CD4-positive, alpha-beta memory T cell (primary cell): ENCODE measurements around the gene SIM1. TPM values are rescaled to one million over a fixed set of nuclear protein-coding genes. Genes with fewer than 3 reads are reported as not detected.

Experiments used
- CTCF ChIA-PET: fragments of 350-600 bp; sonication (Branson Sonifier 250); formaldehyde crosslinking; loops from one replicate; lab custom pipeline; 2021; ENCODE audit warnings: inconsistent platforms; ENCODE audit not compliant: partially characterized antibody; lab: Charles Lee
- POLR2A ChIA-PET: fragments of 350-600 bp; sonication (Branson Sonifier 250); formaldehyde crosslinking; loops from one replicate; lab custom pipeline; 2021; ENCODE audit not compliant: partially characterized antibody; lab: Charles Lee
- DNase-seq, 5 donors: peaks; one replicate each; pipeline versions ENCODE4 v3.0.0 to v3.0.0-alpha.2; 2020 to 2022; ENCODE audit warnings: mixed read lengths in 1 of 5
- H3K27ac ChIP-seq: one replicate; pipeline ENCODE4 v1.7.0; 2013; ENCODE audit warnings: low read depth, low read length
- H3K27me3 ChIP-seq: 2 replicates; pipeline ENCODE4 v1.7.0; 2013; ENCODE audit warnings: mild to moderate bottlenecking, low read length, moderate library complexity; ENCODE audit not compliant: insufficient read depth
- H3K36me3 ChIP-seq: 2 replicates; pipeline ENCODE4 v1.7.0; 2013; ENCODE audit warnings: mild to moderate bottlenecking, low read length, moderate library complexity; ENCODE audit not compliant: insufficient read depth
- H3K4me1 ChIP-seq: 2 replicates; pipeline ENCODE4 v1.7.0; 2013; ENCODE audit warnings: mild to moderate bottlenecking, low read length, moderate library complexity; ENCODE audit not compliant: insufficient read depth
- H3K4me3 ChIP-seq, 2 donors: one replicate each; pipeline ENCODE4 v1.7.0; 2013; ENCODE audit warnings: low read length in 2 of 2, mild to moderate bottlenecking in 1 of 2
- H3K9me3 ChIP-seq, 2 donors: one replicate each; pipeline ENCODE4 v1.7.0; 2013; ENCODE audit warnings: low read length in 2 of 2, control low read depth in 1 of 2; ENCODE audit not compliant: control insufficient read depth in 1 of 2
- H3K27ac Mint-ChIP-seq, 7 donors: one replicate each; pipeline ENCODE4 v1.8.0; 2020 to 2021; ENCODE audit warnings: mixed read lengths in 7 of 7, mild to moderate bottlenecking in 6 of 7, inconsistent platforms in 3 of 7, moderate library complexity in 3 of 7
- H3K27me3 Mint-ChIP-seq, 2 donors: one replicate each; pipeline ENCODE4 v1.8.0; 2020 to 2021; ENCODE audit warnings: mixed read lengths in 2 of 2
- H3K36me3 Mint-ChIP-seq, 2 donors: one replicate each; pipeline ENCODE4 v1.8.0; 2020 to 2021; ENCODE audit warnings: mixed read lengths in 2 of 2, inconsistent platforms in 1 of 2, mild to moderate bottlenecking in 1 of 2
- H3K4me1 Mint-ChIP-seq, 4 donors: one replicate each; pipeline ENCODE4 v1.8.0; 2020 to 2021; ENCODE audit warnings: mixed read lengths in 4 of 4, mild to moderate bottlenecking in 1 of 4
- H3K4me3 Mint-ChIP-seq, 8 donors: one replicate each; pipeline ENCODE4 v1.8.0; 2020 to 2021; ENCODE audit warnings: mixed read lengths in 8 of 8, mild to moderate bottlenecking in 7 of 8, moderate library complexity in 6 of 8, inconsistent platforms in 3 of 8
- H3K9me3 Mint-ChIP-seq, 8 donors: one replicate each; pipeline ENCODE4 v1.8.0; 2020 to 2021; ENCODE audit warnings: mixed read lengths in 8 of 8, mild to moderate bottlenecking in 5 of 8, inconsistent platforms in 3 of 8, moderate library complexity in 1 of 8
- intact Hi-C: fragments of 100-400 bp; cut with micrococcal nuclease; formaldehyde crosslinking; loops from one replicate; pipeline ENCODE4 v1.15.1; 2023
- polyA plus RNA-seq, 2 donors: library from polyadenylated mRNA; unstranded; fragments of 300-500 nt; fragmentation: Illumina TruSeq; gene quantifications; one replicate each; pipeline ENCODE4 v1.2.3, GENCODE V29; 2021
- total RNA-seq, 2 experiments: library from RNA; stranded (reverse); gene quantifications; one replicate each; pipeline ENCODE4 v1.2.3, GENCODE V29; 2021

The SIM1 gene
- total and polyA plus RNA-seq, 4 experiments from 2014 or later: not detected

DNA sequence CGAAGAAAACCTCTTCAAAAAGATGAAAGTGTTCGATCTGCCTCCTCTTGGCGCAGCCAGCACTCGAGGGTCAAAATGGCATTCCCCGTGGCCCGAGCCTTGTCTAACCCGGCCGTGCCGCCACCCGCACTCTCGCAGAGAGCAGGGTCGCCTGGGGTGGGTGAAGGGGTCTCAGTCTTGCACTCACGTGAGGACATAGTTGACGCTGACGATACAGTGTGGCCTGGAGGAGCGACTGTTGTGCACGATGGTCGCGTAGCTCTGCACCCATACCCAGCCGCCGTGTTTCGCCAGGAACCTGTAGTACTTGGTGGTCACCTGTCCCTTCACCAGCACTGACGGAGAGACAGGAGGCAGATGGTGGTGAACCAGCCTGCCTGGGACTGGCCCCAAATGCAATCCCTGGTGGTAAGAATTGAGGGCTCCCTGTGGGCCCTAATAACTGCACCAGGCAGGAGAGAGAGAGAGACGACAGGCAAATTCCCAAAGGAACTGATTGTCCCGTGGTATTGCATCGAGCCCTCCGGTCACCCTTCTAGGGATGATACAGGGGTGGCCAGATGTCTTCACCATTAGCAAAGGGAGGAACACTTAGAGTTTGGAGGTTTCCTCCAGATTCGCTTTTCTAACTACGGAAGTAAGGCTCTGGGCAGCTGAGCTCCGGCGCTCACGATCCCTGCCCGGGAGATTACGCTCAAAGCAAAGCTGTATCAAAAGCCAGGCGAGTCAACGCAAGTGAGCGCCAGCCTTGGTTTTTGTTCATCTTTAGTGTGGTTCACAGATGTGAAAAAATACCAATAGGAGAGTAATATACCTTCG, 17.4 kb downstream of the SIM1 start:
- Histone ChIP-seq H3K4me1 (no peaks in the 10 kb centered on the region), H3K9me3 (no peaks in the 10 kb centered on the region), H3K27ac (no peak overlapping the region), H3K36me3 (no peaks in the 10 kb centered on the region), H3K4me3 (no peak overlapping the region), H3K27me3 (peaks cover 39% of the 10 kb centered on the region)
- Mint-ChIP-seq H3K36me3 (no peaks in the 10 kb centered on the region), H3K9me3 (peaks cover 0 to 17% (median 2%) of the 10 kb centered on the region in 8 donors), H3K27me3 (peaks cover 40 to 48% of the 10 kb centered on the region in 2 donors), H3K4me1 (peaks cover 4 to 13% (median 10%) of the 10 kb centered on the region in 4 donors), H3K4me3 (peak overlapping the region in 3 of 8 donors; percentile 1 to 26 (median 6)), H3K27ac (peak overlapping the region in 1 of 7 donors; percentile 19)
- POLR2A ChIA-PET: no interaction called here
- no peak for DNase-seq
- CTCF ChIA-PET: no interaction called here
- intact Hi-C loops: no loop called here

DNA sequence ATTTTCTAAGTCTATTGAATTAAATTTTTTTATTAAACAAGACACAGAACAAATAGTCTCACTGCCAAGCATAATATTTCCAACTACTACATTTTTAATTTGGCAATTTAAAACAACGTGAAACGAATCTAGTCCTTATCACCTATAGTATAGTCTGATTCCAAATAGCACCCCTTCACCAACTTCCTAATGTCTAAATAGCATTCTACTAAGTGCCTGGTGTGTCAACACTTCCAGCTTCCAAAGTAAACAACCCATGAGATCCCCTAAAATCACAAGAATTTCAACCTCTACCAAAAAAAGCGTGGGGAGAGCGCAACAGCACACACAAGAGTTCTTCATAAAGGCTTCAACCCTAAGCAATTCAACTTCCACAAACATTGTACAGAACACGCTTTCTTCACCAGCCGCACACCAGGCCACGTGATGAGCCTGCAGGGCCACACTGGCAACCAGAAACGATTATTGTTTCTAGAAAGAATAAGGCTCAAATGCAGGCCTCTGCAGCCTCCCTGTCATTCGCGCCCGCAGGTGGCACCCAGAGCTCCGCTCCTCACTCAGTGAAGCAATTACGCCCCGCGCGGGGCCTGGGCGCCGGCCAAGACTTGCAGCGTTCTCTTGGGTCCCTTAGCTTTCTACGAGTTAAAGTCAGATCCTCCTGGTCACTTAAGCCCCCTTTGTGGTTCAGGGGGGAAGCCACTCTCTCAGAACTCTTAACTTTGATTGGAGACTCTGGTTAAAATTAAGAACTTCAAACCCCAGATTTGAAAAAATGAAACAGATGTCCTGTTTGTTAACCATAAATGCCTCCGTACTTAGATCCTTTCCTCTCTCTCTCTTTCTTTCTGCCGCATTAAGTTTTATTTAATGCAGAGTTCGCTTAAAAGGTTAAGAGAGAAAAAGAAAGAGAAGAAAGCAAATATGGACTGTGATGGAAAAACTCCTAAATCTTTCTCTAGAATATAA, 18.3 kb downstream of the SIM1 start:
- H3K36me3 Mint-ChIP-seq: no peaks in the 10 kb centered on the region
- H3K27ac Mint-ChIP-seq: peak overlapping the region in 1 of 7 donors; percentile 4
- H3K9me3 Mint-ChIP-seq: peaks cover 0 to 17% (median 2%) of the 10 kb centered on the region in 8 donors
- Histone ChIP-seq H3K4me3 (no peak overlapping the region), H3K4me1 (no peaks in the 10 kb centered on the region), H3K9me3 (no peaks in the 10 kb centered on the region), H3K27me3 (peaks cover 33% of the 10 kb centered on the region), H3K27ac (no peak overlapping the region), H3K36me3 (no peaks in the 10 kb centered on the region)
- peak overlapping the region in 2 of 8 donors; percentile 2 to 6 for H3K4me3 Mint-ChIP-seq
- intact Hi-C loops: no loop called here
- DNase-seq: no peak
- ChIA-PET CTCF (no interaction called here), POLR2A (no interaction called here)
- peaks cover 40 to 53% of the 10 kb centered on the region in 2 donors for H3K27me3 Mint-ChIP-seq
- H3K4me1 Mint-ChIP-seq: peaks cover 4 to 13% (median 10%) of the 10 kb centered on the region in 4 donors

DNA sequence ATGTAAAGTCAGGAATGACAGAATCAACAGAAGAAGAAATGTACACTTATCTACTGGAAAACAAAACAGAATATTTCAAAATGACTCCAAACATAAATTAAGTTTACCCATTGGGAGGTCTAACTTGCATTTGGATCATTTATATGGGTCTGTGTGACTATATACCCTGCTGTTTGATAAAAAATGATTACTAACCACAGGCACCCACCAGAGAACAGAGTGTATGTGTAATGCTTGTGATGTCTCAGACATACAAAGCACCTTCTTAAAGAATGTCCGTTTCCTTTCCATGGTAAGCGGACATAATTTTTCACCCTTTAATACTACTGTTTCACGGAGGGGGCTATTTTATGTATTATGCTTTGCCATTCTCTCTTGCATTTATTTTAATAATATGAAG, 19.2 kb downstream of the SIM1 start:
- Mint-ChIP-seq H3K36me3 (no peaks in the 10 kb centered on the region), H3K27me3 (peaks cover 46 to 60% of the 10 kb centered on the region in 2 donors), H3K4me1 (peaks cover 4 to 13% (median 10%) of the 10 kb centered on the region in 4 donors), H3K9me3 (peaks cover 0 to 17% (median 2%) of the 10 kb centered on the region in 8 donors), H3K27ac (no peak overlapping the region), H3K4me3 (no peak overlapping the region)
- intact Hi-C loops: no loop called here
- Histone ChIP-seq H3K27ac (no peak overlapping the region), H3K4me1 (no peaks in the 10 kb centered on the region), H3K36me3 (no peaks in the 10 kb centered on the region), H3K27me3 (peaks cover 33% of the 10 kb centered on the region), H3K4me3 (no peak overlapping the region), H3K9me3 (no peaks in the 10 kb centered on the region)
- no peak for DNase-seq
- ChIA-PET CTCF (interaction anchor here (1.0 kb wide), 1 partner anchor 11 kb away, joined by 3 read pairs; no protein-coding TSS in a partner anchor), POLR2A (no interaction called here)

DNA sequence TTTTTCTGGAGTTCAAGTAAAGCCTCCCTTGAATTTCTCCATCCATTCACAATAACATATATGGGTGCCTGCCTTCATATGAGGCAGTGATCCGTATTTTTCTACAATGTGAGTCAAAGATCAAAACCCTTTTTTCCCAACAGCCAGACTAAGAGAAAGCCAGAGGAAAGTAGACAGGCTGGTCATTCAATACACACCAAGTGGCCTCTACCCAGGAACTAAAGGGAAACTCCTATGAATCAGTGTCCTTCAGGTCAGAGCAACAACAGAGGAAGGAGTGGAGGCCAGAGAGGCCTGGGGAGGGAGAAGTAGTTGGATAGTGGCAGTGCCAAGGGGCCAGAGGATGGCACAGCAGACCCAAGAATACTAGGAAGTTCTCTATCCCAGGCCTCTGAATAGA, 23.8 kb downstream of the SIM1 start:
- H3K4me3 Mint-ChIP-seq: no peak overlapping the region
- Histone ChIP-seq H3K27ac (no peak overlapping the region), H3K27me3 (peaks cover 4% of the 10 kb centered on the region), H3K4me1 (no peaks in the 10 kb centered on the region), H3K4me3 (no peak overlapping the region), H3K9me3 (no peaks in the 10 kb centered on the region), H3K36me3 (no peaks in the 10 kb centered on the region)
- H3K36me3 Mint-ChIP-seq: no peaks in the 10 kb centered on the region
- CTCF ChIA-PET: no interaction called here
- intact Hi-C loops: no loop called here
- POLR2A ChIA-PET: no interaction called here
- no peaks in the 10 kb centered on the region for H3K4me1 Mint-ChIP-seq
- DNase-seq: no peak
- H3K27ac Mint-ChIP-seq: no peak overlapping the region
- peaks cover 0 to 4% (median 0%) of the 10 kb centered on the region in 8 donors for H3K9me3 Mint-ChIP-seq
- peaks cover 32 to 35% of the 10 kb centered on the region in 2 donors for H3K27me3 Mint-ChIP-seq

DNA sequence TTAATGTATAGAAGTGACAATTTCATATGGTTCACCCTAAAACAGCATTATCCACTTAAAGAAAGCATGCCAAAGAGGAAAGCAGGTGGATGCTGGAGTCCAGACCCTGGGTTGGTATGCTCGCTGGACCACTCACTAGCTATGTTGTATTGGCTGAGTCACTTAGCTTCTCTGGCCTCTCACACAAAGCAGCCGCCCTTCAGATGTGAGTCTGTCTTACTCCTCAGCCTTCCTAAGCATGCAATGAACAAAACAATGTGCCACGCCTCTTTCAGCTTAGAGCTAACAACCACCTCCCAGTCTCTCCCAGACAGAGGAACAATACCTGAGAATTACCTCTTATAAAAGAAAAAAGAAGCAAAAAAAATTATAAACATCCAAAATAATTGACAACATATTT, 29.4 kb downstream of the SIM1 start:
- ChIA-PET POLR2A (no interaction called here), CTCF (no interaction called here)
- Mint-ChIP-seq H3K27me3 (peaks cover 19 to 32% of the 10 kb centered on the region in 2 donors), H3K4me1 (no peaks in the 10 kb centered on the region), H3K27ac (no peak overlapping the region), H3K9me3 (peaks cover 0 to 4% (median 0%) of the 10 kb centered on the region in 8 donors), H3K4me3 (no peak overlapping the region), H3K36me3 (no peaks in the 10 kb centered on the region)
- Histone ChIP-seq H3K27me3 (peaks cover 4% of the 10 kb centered on the region), H3K36me3 (no peaks in the 10 kb centered on the region), H3K4me1 (no peaks in the 10 kb centered on the region), H3K4me3 (no peak overlapping the region), H3K27ac (no peak overlapping the region), H3K9me3 (no peaks in the 10 kb centered on the region)
- DNase-seq: no peak
- intact Hi-C loops: no loop called here

DNA sequence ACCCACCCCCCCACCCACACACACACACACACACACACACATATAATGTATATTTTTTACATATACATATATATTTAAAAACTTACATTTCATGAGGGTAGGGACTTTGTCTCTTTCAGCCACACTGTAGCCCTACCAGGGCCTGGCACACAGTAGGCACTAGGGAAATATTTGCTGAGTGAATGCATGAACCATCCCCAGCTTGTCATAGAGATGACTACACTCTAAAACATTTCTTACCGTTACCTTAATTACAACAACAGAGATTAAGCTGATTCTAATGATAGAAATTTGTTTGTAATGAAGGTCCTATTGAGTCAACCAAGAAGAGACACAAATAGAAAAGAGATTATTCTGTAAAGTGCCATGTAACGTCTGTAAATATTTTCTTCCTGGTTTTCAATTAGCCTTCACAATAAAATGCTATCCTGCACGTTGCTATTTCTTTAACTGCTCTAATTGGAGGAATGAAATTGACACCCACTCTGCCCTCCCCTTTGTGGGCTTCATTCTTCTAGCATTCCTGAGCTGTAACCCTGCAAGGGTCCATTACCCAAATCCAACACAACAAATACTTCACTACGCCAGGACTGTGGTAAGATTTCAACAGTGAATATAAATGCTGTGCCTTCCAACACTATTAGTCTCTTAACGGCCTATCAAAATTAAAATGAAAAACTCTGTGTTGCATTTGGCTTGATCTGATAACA, 30.8 kb downstream of the SIM1 start:
- H3K9me3 Mint-ChIP-seq: peaks cover 0 to 4% (median 0%) of the 10 kb centered on the region in 8 donors
- no peaks in the 10 kb centered on the region for H3K4me1 Mint-ChIP-seq
- no peak overlapping the region for H3K27ac Mint-ChIP-seq
- ChIA-PET CTCF (no interaction called here), POLR2A (no interaction called here)
- Histone ChIP-seq H3K9me3 (no peaks in the 10 kb centered on the region), H3K4me1 (no peaks in the 10 kb centered on the region), H3K27ac (no peak overlapping the region), H3K4me3 (no peak overlapping the region), H3K36me3 (no peaks in the 10 kb centered on the region), H3K27me3 (peaks cover 4% of the 10 kb centered on the region)
- no peak for DNase-seq
- H3K4me3 Mint-ChIP-seq: no peak overlapping the region
- peaks cover 18 to 32% of the 10 kb centered on the region in 2 donors for H3K27me3 Mint-ChIP-seq
- no peaks in the 10 kb centered on the region for H3K36me3 Mint-ChIP-seq
- intact Hi-C loops: no loop called here
